Neural progenitor cell (in vitro differentiated cells): ENCODE measurements around the gene SACM1L. TPM values are rescaled to one million over a fixed set of nuclear protein-coding genes. Genes with fewer than 3 reads are reported as not detected.

Experiments used
- DNase-seq: peaks from one replicate; pipeline ENCODE4 v3.0.0-alpha.2; 2016; ENCODE audit warnings: low spot score
- H2AFZ ChIP-seq: fragments of 200-600 bp; sonication (generic); replicated peaks from 2 replicates; pipeline ENCODE4 v1.6.1; 2016; ENCODE audit warnings: antibody characterized with exemption
- H3F3A ChIP-seq: fragments of 200-600 bp; sonication (generic); 2 replicates; pipeline ENCODE4 v1.6.1; 2016; ENCODE audit warnings: antibody characterized with exemption, low read depth
- H3K27ac ChIP-seq: fragments of 200-600 bp; sonication (generic); 2 replicates; pipeline ENCODE4 v1.5.1; 2016; ENCODE audit warnings: mild to moderate bottlenecking
- H3K27me3 ChIP-seq: fragments of 200-600 bp; sonication (generic); 2 replicates; pipeline ENCODE4 v1.6.1; 2016; ENCODE audit warnings: mild to moderate bottlenecking, moderate library complexity
- H3K36me3 ChIP-seq: fragments of 200-600 bp; sonication (generic); 2 replicates; pipeline ENCODE4 v1.5.1; 2016
- H3K4me1 ChIP-seq: fragments of 200-600 bp; sonication (generic); 2 replicates; pipeline ENCODE4 v1.6.1; 2016; ENCODE audit warnings: mixed run types
- H3K4me2 ChIP-seq: fragments of 200-600 bp; sonication (generic); 2 replicates; pipeline ENCODE4 v1.6.1; 2016
- H3K4me3 ChIP-seq: fragments of 200-600 bp; sonication (generic); 2 replicates; pipeline ENCODE4 v1.5.1; 2016
- H3K79me2 ChIP-seq: fragments of 200-600 bp; sonication (generic); 2 replicates; pipeline ENCODE4 v1.6.1; 2016; ENCODE audit warnings: low read depth
- H3K9ac ChIP-seq: fragments of 200-600 bp; sonication (generic); 2 replicates; pipeline ENCODE4 v1.6.1; 2016
- H3K9me3 ChIP-seq: fragments of 200-600 bp; sonication (generic); 2 replicates; pipeline ENCODE4 v1.5.1; 2016; ENCODE audit warnings: low read depth
- H4K20me1 ChIP-seq: fragments of 200-600 bp; sonication (generic); 2 replicates; pipeline ENCODE4 v1.6.1; 2016; ENCODE audit warnings: low read depth
- H3K27ac Mint-ChIP-seq: 3 replicates; pipeline ENCODE4 v1.8.0; 2021; ENCODE audit warnings: mixed read lengths
- H3K27me3 Mint-ChIP-seq: 2 replicates; pipeline ENCODE4 v1.8.0; 2022; ENCODE audit warnings: low read depth, mild to moderate bottlenecking, inconsistent platforms, moderate library complexity, mixed read lengths; ENCODE audit not compliant: insufficient read depth
- H3K36me3 Mint-ChIP-seq: 3 replicates; pipeline ENCODE4 v1.8.0; 2021; ENCODE audit warnings: mixed read lengths
- H3K4me1 Mint-ChIP-seq: 3 replicates; pipeline ENCODE4 v1.8.0; 2021; ENCODE audit warnings: mixed read lengths
- H3K4me3 Mint-ChIP-seq: 3 replicates; pipeline ENCODE4 v1.8.0; 2021; ENCODE audit warnings: mild to moderate bottlenecking, moderate library complexity, mixed read lengths
- H3K9me3 Mint-ChIP-seq: 3 replicates; pipeline ENCODE4 v1.8.0; 2020; ENCODE audit warnings: mixed read lengths
- EZH2 ChIP-seq: fragments of 200-600 bp; sonication (generic); IDR thresholded peaks from 2 replicates; pipeline ENCODE4 v1.6.1; 2017; ENCODE audit warnings: antibody characterized with exemption, mild to moderate bottlenecking, moderate library complexity
- EZH2phosphoT487 ChIP-seq: fragments of 200-600 bp; sonication (generic); IDR thresholded peaks from 2 replicates; pipeline ENCODE4 v1.6.1; 2017; ENCODE audit warnings: antibody characterized with exemption
- total RNA-seq: library from RNA; depleted of rRNA; stranded (reverse); fragments of >200 nt; gene quantifications from 2 replicates; pipeline ENCODE4 v1.2.3, GENCODE V29; 2015; ENCODE audit warnings: low replicate concordance
- TF ChIP-seq, protein P1 (sequence below): fragments of 200-600 bp; sonication (generic); IDR thresholded peaks from 2 replicates; pipeline ENCODE4 v1.5.1; 2017; ENCODE audit warnings: antibody characterized with exemption, mild to moderate bottlenecking

The SACM1L gene
- total RNA-seq, 1 donor from 2014 or later = 61.8 TPM

DNA sequence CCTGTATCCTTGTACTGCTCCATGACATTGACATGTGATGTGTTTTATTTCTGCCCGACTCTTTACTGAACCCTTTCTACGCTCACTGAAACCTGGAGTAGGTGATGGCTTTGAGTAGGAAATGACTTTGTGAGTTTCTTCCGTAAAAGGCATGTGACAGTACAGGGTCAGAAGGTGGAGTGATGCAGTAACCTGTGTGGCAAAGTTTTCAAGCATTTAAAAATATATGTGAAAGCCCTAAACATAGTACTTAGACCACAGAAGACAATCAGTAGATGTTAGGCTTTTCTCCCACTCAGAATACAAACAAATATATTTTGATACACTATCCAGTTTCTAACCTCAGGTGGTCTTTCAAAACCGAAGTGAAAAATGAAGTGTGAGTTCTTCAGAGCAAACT, 31.3 kb upstream of the SACM1L start:
- H3K4me3 Mint-ChIP-seq = no peak overlapping the region
- Histone ChIP-seq H3F3A (no peaks in the 10 kb centered on the region), H3K27ac (no peak overlapping the region), H3K9me3 (no peaks in the 10 kb centered on the region), H4K20me1 (no peaks in the 10 kb centered on the region), H3K27me3 (no peaks in the 10 kb centered on the region), H2AFZ (no peak overlapping the region), H3K79me2 (no peaks in the 10 kb centered on the region), H3K36me3 (no peaks in the 10 kb centered on the region), H3K4me1 (no peaks in the 10 kb centered on the region), H3K9ac (no peak overlapping the region), H3K4me2 (no peak overlapping the region), H3K4me3 (no peak overlapping the region)
- no peaks in the 10 kb centered on the region for H3K9me3 Mint-ChIP-seq
- DNase-seq = no peak
- H3K36me3 Mint-ChIP-seq = peaks cover 2% of the 10 kb centered on the region
- H3K4me1 Mint-ChIP-seq = peaks cover 5% of the 10 kb centered on the region
- no peak overlapping the region for H3K27ac Mint-ChIP-seq
- TF ChIP-seq, protein P1, sequence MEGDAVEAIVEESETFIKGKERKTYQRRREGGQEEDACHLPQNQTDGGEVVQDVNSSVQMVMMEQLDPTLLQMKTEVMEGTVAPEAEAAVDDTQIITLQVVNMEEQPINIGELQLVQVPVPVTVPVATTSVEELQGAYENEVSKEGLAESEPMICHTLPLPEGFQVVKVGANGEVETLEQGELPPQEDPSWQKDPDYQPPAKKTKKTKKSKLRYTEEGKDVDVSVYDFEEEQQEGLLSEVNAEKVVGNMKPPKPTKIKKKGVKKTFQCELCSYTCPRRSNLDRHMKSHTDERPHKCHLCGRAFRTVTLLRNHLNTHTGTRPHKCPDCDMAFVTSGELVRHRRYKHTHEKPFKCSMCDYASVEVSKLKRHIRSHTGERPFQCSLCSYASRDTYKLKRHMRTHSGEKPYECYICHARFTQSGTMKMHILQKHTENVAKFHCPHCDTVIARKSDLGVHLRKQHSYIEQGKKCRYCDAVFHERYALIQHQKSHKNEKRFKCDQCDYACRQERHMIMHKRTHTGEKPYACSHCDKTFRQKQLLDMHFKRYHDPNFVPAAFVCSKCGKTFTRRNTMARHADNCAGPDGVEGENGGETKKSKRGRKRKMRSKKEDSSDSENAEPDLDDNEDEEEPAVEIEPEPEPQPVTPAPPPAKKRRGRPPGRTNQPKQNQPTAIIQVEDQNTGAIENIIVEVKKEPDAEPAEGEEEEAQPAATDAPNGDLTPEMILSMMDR = no peak
- TF ChIP-seq EZH2phosphoT487 (no peak), EZH2 (no peak)
- H3K27me3 Mint-ChIP-seq = no peaks in the 10 kb centered on the region

GRCh38 chr3:45659661-45660566, 29.3 kb upstream of the SACM1L start:
- H3K4me2 ChIP-seq = no peak overlapping the region
- Mint-ChIP-seq H3K4me3 (no peak overlapping the region), H3K4me1 (no peaks in the 10 kb centered on the region), H3K27me3 (no peaks in the 10 kb centered on the region), H3K36me3 (peaks cover 2% of the 10 kb centered on the region), H3K9me3 (no peaks in the 10 kb centered on the region), H3K27ac (no peak overlapping the region)
- H4K20me1 ChIP-seq = no peaks in the 10 kb centered on the region
- no peaks in the 10 kb centered on the region for H3K9me3 ChIP-seq
- no peak overlapping the region for H3K27ac ChIP-seq
- H3K9ac ChIP-seq = no peak overlapping the region
- H3K4me1 ChIP-seq = no peaks in the 10 kb centered on the region
- H3K79me2 ChIP-seq = no peaks in the 10 kb centered on the region
- no peaks in the 10 kb centered on the region for H3K36me3 ChIP-seq
- peak; percentile 68 for DNase-seq
- H3F3A ChIP-seq = no peaks in the 10 kb centered on the region
- H3K4me3 ChIP-seq = no peak overlapping the region
- H3K27me3 ChIP-seq = no peaks in the 10 kb centered on the region
- H2AFZ ChIP-seq = no peak overlapping the region
- TF ChIP-seq EZH2 (no peak), EZH2phosphoT487 (no peak)
- TF ChIP-seq, protein P1 = peak; percentile 83

GRCh38 chr3:45660567-45660901, 28.7 kb upstream of the SACM1L start:
- Histone ChIP-seq H3K27me3 (no peaks in the 10 kb centered on the region), H3K4me1 (no peaks in the 10 kb centered on the region), H3K27ac (no peak overlapping the region), H3K4me2 (no peak overlapping the region), H3K9ac (no peak overlapping the region), H3K4me3 (no peak overlapping the region), H4K20me1 (no peaks in the 10 kb centered on the region), H3K79me2 (no peaks in the 10 kb centered on the region), H2AFZ (no peak overlapping the region), H3K36me3 (no peaks in the 10 kb centered on the region), H3K9me3 (no peaks in the 10 kb centered on the region), H3F3A (no peaks in the 10 kb centered on the region)
- peaks cover 2% of the 10 kb centered on the region for H3K36me3 Mint-ChIP-seq
- no peak overlapping the region for H3K27ac Mint-ChIP-seq
- DNase-seq = no peak
- no peak overlapping the region for H3K4me3 Mint-ChIP-seq
- TF ChIP-seq EZH2phosphoT487 (no peak), EZH2 (no peak)
- TF ChIP-seq, protein P1 = no peak
- H3K27me3 Mint-ChIP-seq = no peaks in the 10 kb centered on the region
- H3K4me1 Mint-ChIP-seq = no peaks in the 10 kb centered on the region
- no peaks in the 10 kb centered on the region for H3K9me3 Mint-ChIP-seq
